ENCODE measurements around the gene MCM5.

- TF ChIP-seq, protein P1, sequence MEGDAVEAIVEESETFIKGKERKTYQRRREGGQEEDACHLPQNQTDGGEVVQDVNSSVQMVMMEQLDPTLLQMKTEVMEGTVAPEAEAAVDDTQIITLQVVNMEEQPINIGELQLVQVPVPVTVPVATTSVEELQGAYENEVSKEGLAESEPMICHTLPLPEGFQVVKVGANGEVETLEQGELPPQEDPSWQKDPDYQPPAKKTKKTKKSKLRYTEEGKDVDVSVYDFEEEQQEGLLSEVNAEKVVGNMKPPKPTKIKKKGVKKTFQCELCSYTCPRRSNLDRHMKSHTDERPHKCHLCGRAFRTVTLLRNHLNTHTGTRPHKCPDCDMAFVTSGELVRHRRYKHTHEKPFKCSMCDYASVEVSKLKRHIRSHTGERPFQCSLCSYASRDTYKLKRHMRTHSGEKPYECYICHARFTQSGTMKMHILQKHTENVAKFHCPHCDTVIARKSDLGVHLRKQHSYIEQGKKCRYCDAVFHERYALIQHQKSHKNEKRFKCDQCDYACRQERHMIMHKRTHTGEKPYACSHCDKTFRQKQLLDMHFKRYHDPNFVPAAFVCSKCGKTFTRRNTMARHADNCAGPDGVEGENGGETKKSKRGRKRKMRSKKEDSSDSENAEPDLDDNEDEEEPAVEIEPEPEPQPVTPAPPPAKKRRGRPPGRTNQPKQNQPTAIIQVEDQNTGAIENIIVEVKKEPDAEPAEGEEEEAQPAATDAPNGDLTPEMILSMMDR (IDR thresholded peaks at IDR 0.05; ENCODE audit: insufficient read depth, low read depth, low read length), result no peak
- no peak for TF ChIP-seq EZH2 (IDR thresholded peaks at IDR 0.05; ENCODE audit: insufficient read depth, low read length)
Observed at GRCh38 chr22:35424761-35425160, 24.8 kb downstream of the MCM5 start.
